Measurements from ENCODE around the gene SH2D1B.

Gene SH2D1B

DNA sequence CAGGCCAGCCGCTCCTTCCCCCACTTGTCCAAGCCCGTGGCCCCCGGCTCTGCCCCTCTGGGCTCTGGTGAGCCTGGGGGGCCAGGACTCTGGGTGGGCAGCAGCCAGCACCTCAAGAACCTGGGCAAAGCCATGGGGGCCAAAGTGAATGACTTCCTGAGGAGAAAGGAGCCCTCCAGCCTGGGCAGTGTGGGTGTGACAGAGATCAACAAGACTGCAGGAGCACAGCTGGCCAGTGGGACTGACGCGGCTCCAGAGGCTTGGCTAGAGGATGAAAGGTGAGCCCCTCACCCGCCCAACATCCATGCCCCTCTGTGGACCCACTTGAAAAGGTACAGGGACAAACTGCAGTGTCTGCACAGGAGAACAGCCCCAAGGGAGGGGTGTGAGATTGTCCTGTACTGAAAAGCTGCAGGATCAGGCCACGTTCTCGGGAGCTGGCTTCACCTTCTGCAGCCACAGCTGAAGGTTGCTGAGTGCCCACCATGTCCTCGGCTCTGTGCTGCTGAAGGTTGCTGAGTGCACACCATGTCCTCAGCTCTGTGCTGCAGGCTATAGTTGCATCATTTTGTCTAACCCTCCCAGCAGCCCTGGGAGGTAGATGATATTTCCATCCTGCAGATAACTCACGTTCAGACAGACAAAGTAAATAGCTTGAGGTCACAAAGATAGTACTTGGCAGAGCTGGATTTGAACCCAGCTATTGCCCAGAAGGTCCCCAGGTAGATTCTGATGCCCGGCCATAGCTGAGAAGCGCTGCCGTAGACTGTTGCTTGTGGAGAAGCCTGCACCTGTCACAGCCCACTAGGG, 29.8 kb downstream of the SH2D1B start:
- no peak overlapping the region for H3K4me3 Mint-ChIP-seq
- H3K27ac Mint-ChIP-seq = no peak overlapping the region
- TF ChIP-seq, protein P1, sequence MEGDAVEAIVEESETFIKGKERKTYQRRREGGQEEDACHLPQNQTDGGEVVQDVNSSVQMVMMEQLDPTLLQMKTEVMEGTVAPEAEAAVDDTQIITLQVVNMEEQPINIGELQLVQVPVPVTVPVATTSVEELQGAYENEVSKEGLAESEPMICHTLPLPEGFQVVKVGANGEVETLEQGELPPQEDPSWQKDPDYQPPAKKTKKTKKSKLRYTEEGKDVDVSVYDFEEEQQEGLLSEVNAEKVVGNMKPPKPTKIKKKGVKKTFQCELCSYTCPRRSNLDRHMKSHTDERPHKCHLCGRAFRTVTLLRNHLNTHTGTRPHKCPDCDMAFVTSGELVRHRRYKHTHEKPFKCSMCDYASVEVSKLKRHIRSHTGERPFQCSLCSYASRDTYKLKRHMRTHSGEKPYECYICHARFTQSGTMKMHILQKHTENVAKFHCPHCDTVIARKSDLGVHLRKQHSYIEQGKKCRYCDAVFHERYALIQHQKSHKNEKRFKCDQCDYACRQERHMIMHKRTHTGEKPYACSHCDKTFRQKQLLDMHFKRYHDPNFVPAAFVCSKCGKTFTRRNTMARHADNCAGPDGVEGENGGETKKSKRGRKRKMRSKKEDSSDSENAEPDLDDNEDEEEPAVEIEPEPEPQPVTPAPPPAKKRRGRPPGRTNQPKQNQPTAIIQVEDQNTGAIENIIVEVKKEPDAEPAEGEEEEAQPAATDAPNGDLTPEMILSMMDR (IDR thresholded peaks at IDR 0.05; ENCODE audit: unreplicated experiment in 3 of 3) = no peak
- no peaks in the 10 kb centered on the region for H3K9me3 Mint-ChIP-seq
- H3K36me3 Mint-ChIP-seq (ENCODE audit: low read depth) = peaks cover 4% of the 10 kb centered on the region
- peaks cover 6% of the 10 kb centered on the region for H3K4me1 Mint-ChIP-seq
- no peaks in the 10 kb centered on the region for H3K27me3 Mint-ChIP-seq (ENCODE audit: low read depth)

DNA sequence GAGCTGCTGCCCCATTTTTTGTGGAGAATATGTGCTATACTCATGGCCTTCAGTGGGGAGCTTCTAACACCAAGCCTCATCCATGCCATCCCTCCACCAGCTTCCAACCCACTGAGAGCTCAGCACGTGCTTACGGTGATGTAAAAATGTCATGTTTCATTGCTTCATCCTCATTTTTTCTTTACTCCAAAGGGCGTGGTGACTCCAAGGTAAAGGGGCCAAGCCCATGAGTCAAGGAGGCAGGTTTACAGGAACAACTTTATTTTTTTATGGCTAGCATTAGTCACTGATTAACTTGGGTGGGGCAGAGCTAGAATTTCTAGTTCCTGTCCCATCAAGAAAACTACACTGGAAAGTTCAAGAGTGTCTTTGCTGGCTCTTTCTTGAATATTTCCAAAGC, 30.6 kb downstream of the SH2D1B start, which contains the start of gene C1orf226:
C1orf226 (plus strand) TSS at position 346 of the 400 bp plus-strand sequence. CDS start 174 bp downstream, outside the sequence.
- H3K27ac Mint-ChIP-seq = no peak within 1 kb of the TSS
- no peaks in the 10 kb centered on the region for H3K27me3 Mint-ChIP-seq (ENCODE audit: low read depth)
- TF ChIP-seq, protein P1 (IDR thresholded peaks at IDR 0.05; ENCODE audit: unreplicated experiment in 3 of 3) = no peak
- peaks cover 4% of the 10 kb centered on the region for H3K36me3 Mint-ChIP-seq (ENCODE audit: low read depth)
- peaks cover 2% of the 10 kb centered on the region for H3K4me1 Mint-ChIP-seq
- no peak within 1 kb of the TSS for H3K4me3 Mint-ChIP-seq
- no peaks in the 10 kb centered on the region for H3K9me3 Mint-ChIP-seq

DNA sequence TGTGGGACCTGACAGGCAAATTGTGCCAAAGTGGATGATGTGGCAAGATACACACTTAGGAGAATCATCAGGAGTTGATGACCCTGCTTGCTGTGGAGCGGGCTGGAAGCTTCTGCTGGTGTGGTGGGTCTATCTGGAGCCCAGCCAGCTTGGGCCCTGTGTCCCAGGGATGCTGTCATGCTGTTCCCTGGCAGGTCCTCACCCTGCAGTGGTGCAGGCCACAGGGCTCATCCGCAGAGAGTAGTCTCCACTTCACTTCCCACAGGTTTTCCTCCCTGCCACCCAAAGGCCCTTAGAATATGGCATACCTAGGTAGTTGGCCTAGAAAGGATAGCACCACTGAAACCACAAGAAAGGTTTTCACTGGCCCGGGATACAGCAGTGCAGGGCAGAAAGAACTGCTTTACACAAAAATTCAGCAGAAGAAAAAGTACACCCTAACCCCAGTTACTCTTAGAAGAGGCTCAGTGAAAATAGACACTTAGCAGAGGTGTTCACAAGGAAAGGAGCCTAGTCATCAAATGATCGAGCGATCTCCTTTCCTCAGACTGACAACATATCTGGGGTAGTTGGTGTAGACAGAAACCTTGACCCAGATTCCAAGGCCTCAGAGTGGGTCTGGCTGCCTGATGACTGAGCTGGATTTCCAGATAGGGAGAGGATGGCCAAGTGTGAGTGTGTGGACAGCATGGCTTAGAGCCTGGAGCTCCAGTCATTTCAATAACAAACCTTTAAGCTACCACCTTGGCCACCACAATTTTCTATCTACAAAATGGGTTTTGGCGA, 31.7 kb downstream of the SH2D1B start:
- peaks cover 4% of the 10 kb centered on the region for H3K36me3 Mint-ChIP-seq (ENCODE audit: low read depth)
- no peak overlapping the region for H3K27ac Mint-ChIP-seq

DNA sequence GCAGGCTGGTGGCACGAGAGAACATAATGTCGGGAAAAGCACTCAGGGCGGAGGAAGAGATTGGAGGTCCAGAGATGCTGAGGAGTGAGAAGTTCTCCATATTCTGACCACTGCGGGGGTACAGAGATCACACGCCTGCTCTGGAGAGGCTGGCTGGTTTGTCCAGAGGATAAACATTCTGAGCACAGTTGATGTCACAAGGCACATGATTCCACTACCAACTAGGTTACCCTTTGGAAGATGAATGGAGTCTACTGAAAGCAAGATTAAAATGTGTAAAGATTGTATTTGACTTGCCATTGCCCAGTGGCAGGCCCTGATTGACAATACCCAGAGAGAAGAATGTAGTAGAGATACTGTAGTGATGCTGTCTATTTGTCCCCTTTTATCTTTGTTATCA, 35.2 kb downstream of the SH2D1B start, which contains the start of gene SPATA46:
SPATA46 (minus strand) TSS at position 164 of the 400 bp plus-strand sequence; CDS start at position 100, 64 bp downstream.
- Mint-ChIP-seq H3K27me3 (ENCODE audit: low read depth) (no peaks in the 10 kb centered on the region), H3K4me3 (no peak within 1 kb of the TSS), H3K9me3 (no peaks in the 10 kb centered on the region), H3K27ac (no peak within 1 kb of the TSS), H3K36me3 (ENCODE audit: low read depth) (peaks cover 6% of the 10 kb centered on the region), H3K4me1 (no peaks in the 10 kb centered on the region)
- TF ChIP-seq, protein P1 (IDR thresholded peaks at IDR 0.05; ENCODE audit: unreplicated experiment in 3 of 3) = no peak

More for the DNA sequence above, 31.7 kb downstream of the SH2D1B start:
- H3K27me3 Mint-ChIP-seq (ENCODE audit: low read depth) = no peaks in the 10 kb centered on the region
- no peaks in the 10 kb centered on the region for H3K4me1 Mint-ChIP-seq
- TF ChIP-seq, protein P1 (IDR thresholded peaks at IDR 0.05; ENCODE audit: unreplicated experiment in 3 of 3) = no peak
- no peak overlapping the region for H3K4me3 Mint-ChIP-seq
- no peaks in the 10 kb centered on the region for H3K9me3 Mint-ChIP-seq

DNA sequence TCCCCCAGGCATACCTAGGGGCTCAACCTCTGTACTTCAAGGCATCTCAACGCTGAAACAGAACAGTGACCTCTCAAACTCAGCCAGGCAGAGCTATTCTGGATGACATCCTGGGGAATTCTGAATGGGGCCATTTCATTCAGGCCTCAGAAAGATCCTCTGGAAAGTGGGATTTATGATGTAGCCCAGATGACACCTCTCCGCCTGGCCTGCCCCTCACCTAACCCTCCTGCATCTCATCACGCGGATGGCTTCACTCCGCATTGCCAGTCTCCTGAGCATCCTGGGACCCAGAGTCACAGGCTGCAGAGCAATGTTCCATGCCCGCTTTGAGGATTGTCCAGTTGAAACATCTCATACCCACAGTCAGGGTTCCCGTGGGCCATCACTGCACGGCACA, 36.5 kb downstream of the SH2D1B start:
- H3K4me3 Mint-ChIP-seq = no peak overlapping the region
- H3K36me3 Mint-ChIP-seq (ENCODE audit: low read depth) = peaks cover 6% of the 10 kb centered on the region
- TF ChIP-seq, protein P1 (IDR thresholded peaks at IDR 0.05; ENCODE audit: unreplicated experiment in 3 of 3) = no peak
- H3K4me1 Mint-ChIP-seq = no peaks in the 10 kb centered on the region
- H3K27ac Mint-ChIP-seq = no peak overlapping the region
- H3K27me3 Mint-ChIP-seq (ENCODE audit: low read depth) = no peaks in the 10 kb centered on the region
- H3K9me3 Mint-ChIP-seq = no peaks in the 10 kb centered on the region

All from nephron (organoid).